ENCODE measurements around the gene REEP5.

DNA sequence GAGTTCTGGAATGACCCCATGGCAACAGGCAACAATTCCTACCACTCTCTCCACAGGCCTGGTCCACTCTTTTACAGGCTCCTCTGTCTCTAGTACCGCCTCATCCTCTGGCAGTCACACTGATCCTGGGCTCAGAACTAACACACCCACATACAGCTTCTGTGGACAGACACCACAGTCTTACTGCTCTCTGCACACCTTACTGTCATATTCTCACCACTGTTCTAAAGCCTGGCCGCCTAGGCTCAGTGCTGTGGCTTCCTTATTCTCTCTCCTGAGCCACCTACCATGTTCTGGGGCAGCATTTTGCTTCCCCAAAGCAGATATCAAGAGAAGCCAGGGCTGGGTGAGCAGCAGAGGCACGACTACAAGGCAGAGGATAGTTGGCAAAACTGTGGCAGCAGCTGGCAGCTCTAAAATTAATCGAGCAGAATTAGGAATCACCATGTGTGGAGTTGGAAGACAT lies 14.8 kb downstream of the REEP5 start:
- TF ChIP-seq, protein P1, sequence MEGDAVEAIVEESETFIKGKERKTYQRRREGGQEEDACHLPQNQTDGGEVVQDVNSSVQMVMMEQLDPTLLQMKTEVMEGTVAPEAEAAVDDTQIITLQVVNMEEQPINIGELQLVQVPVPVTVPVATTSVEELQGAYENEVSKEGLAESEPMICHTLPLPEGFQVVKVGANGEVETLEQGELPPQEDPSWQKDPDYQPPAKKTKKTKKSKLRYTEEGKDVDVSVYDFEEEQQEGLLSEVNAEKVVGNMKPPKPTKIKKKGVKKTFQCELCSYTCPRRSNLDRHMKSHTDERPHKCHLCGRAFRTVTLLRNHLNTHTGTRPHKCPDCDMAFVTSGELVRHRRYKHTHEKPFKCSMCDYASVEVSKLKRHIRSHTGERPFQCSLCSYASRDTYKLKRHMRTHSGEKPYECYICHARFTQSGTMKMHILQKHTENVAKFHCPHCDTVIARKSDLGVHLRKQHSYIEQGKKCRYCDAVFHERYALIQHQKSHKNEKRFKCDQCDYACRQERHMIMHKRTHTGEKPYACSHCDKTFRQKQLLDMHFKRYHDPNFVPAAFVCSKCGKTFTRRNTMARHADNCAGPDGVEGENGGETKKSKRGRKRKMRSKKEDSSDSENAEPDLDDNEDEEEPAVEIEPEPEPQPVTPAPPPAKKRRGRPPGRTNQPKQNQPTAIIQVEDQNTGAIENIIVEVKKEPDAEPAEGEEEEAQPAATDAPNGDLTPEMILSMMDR (IDR thresholded peaks at IDR 0.05), result no peak
- no peak for TF ChIP-seq POLR2AphosphoS5 (IDR thresholded peaks at IDR 0.05)
- TF ChIP-seq EP300 (IDR thresholded peaks at IDR 0.05), result no peak
- TF ChIP-seq POLR2A (IDR thresholded peaks at IDR 0.05), result no peak
